T-helper 1 cell (primary cell): ENCODE measurements around the gene ADGRG1.

Source experiments
- DNase-seq, 5 donors: peaks; one replicate each; pipeline ENCODE4 v3.0.0-alpha.2; 2012 to 2020

The ADGRG1 gene

GRCh38 chr16:57620335-57621231, 7.8 kb upstream of the ADGRG1 start:
- DNase-seq = no peak

- DNase-seq = no peak
Measured at GRCh38 chr16:57621521-57622271, 6.7 kb upstream of the ADGRG1 start.

GRCh38 chr16:57622361-57623250, 5.8 kb upstream of the ADGRG1 start:
- DNase-seq = no peak

GRCh38 chr16:57623251-57624043, 5.0 kb upstream of the ADGRG1 start:
- no peak for DNase-seq

- no peak for DNase-seq
Measured at GRCh38 chr16:57624044-57624688, 4.3 kb upstream of the ADGRG1 start.

- no peak for DNase-seq
Measured at GRCh38 chr16:57624806-57625500, 3.5 kb upstream of the ADGRG1 start.

- DNase-seq = no peak
Measured at GRCh38 chr16:57626420-57627170, 1.8 kb upstream of the ADGRG1 start.

GRCh38 chr16:57627184-57627871, 1.1 kb upstream of the ADGRG1 start:
- no peak for DNase-seq

- DNase-seq = no peak
Measured at GRCh38 chr16:57628783-57629293, 408 bp downstream of the ADGRG1 start.

- no peak for DNase-seq
Measured at GRCh38 chr16:57629516-57630406, 1.3 kb downstream of the ADGRG1 start.

- DNase-seq = no peak
Measured at GRCh38 chr16:57630407-57630797, 2.0 kb downstream of the ADGRG1 start.

GRCh38 chr16:57630931-57631845, 2.8 kb downstream of the ADGRG1 start:
- no peak for DNase-seq

- no peak for DNase-seq
Measured at GRCh38 chr16:57632568-57632967, 4.1 kb downstream of the ADGRG1 start.

- no peak for DNase-seq
Measured at GRCh38 chr16:57633383-57634064, 5.1 kb downstream of the ADGRG1 start.

- DNase-seq = no peak
Measured at GRCh38 chr16:57634171-57634570, 5.7 kb downstream of the ADGRG1 start.
